Effector CD4-positive, alpha-beta T cell (primary cell): Measurements from ENCODE around the gene AJAP1.
"Not testable (repeated sequence)": the region's sequence is repeated elsewhere in the genome, so short reads cannot be mapped to it uniquely, and the experiment has no call there.

Experiments used
- DNase-seq: peaks from one replicate; pipeline ENCODE4 v3.0.0-alpha.2; 2020

AJAP1 gene

DNA sequence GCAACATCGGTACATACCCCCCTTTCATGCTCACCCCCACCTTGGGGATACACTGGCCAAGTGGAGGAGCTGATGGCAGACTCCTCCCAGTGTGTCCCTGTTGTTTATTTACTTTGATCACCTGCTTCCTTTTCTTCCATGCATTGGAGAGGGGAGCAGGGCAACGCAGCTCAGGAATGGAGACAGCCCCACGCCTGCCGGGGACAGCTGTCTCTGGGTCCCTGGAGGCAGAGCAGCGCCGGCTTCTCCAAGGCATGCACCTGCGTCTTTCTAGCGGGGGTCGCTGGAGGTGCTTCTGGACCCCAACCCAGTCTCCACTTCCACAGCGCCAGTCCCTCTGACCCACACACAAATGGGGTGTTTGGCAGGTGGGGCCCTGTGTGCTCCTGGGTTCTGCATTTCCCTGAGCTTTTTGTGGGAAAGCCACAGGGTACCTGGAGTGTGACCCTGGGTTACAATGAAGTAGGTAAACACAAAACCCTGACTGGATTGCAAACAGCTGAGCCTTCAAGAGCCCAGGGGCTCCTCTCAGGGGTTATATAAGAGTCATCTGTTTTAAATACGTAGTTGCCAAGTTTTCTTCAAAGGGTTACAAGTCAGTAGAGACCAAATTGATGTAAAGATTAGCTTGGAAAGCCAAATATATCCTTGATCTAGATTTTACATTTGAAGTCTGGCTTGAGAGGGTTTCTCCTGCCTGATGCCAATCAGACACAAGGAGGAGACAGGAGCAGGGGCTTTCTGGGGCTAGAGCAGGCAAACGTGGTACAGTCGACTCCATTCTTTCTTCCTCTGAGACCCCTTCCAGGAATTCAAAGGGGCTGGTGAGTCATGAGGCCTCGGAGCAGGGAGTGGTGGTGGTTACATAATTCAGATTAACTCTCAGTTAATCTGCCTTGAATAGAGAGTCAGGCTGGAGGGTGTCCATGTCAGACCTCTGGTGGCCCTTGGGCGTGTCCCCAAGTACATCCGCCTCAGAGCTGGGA lies 4.5 kb downstream of the AJAP1 start:
- no peak for DNase-seq

DNA sequence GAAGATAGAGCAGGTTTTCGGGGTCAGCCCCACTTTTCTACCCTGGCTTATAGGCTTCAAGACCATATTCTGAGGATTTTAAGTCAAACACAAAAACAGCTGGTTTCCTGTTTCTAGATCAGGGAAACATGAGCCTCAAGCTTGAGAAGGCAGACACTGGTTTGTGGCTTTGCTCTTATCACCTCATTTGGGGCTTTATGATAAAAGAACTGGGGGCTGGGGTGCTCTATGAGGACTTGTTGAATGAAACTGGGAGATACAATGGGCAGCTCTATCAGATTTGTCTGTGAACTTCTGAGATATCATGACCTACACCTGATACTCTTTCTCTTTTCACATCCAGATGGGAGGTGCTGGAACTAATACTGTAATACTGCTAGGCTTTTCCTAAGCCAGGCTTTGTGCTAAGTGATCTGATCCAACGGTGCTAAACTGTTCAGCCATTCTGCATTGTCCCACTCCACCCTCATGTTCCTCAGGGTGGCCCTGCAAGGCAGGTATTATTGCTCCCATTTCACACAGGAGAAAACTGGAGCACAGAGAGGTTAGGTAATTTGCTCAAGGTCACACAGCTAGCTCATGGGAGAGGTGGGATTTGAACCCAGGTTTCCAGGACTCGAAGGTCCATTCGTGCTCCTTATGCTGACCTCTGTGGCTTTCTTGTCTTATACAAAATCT lies 6.6 kb downstream of the AJAP1 start:
- no peak for DNase-seq

- DNase-seq: no peak
Measured at GRCh38 chr1:4661595-4661917, 7.1 kb downstream of the AJAP1 start.

GRCh38 chr1:4662168-4662567 lies 7.8 kb downstream of the AJAP1 start:
- DNase-seq: no peak

DNA sequence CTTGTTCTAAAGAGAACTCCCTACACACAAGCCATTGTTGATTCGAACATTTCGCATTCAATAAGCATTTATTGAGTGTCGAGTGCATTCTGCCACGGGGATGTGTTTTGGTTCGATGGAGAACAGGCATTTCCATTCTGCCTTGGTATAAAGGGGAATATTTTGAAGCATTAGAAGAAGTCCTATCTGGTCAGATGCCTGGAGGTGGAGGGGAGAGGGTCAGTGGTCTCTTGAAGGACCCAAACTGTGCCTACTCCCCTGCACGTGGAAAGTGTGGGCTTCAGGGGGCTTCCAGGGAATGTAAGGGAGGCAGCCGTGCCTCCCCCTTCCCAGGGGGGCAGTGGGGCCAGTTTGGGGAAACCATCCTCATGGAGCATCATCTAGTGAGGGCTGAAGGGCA lies 8.3 kb downstream of the AJAP1 start:
- DNase-seq: no peak

DNA sequence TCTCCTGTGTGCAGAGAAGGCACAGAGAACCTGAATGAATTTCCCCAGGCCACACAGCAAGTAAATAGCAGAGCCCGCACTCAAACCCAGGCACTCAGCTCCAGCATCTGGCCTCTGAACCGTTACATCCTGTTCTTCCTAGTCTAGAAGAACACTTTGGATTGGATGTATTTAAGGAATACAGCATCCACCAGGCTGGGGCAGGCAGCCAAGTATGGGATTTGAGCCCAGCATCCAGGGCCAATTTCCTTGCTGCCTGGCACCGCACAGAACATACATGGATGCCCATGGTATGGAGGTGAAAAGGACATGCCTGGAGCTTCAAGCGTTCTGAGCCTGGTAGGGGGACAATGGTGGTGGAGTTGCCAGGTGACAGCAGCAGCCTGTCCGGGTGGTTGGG lies 9.7 kb downstream of the AJAP1 start:
- no peak for DNase-seq

- DNase-seq: no peak
Measured at GRCh38 chr1:4664606-4665005, 10.2 kb downstream of the AJAP1 start.

- DNase-seq: no peak
Measured at GRCh38 chr1:4665456-4665855, 11.0 kb downstream of the AJAP1 start.

- DNase-seq: not testable (repeated sequence)
Measured at GRCh38 chr1:4666683-4667082, 12.3 kb downstream of the AJAP1 start.

- DNase-seq: no peak
Measured at GRCh38 chr1:4668743-4669700, 14.6 kb downstream of the AJAP1 start.

DNA sequence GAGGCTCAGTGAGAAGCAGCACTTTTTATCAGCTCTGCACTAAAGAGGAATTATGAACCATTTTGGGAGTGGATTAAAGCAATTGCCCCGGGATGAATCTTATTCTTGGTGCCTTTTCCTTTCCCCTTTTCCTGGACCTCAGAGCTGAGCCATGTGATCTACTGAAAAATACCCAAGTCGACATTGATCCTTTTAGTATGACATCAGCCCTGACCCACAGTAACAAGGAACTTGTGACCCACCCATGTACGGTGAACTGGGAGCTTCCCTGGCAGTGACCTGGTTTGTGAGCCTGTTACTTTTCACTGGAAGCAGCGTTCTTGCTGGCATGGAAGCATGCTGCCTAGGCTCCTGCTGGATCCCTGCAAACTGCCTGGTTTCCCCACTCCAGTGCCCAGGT lies 15.9 kb downstream of the AJAP1 start:
- no peak for DNase-seq

DNA sequence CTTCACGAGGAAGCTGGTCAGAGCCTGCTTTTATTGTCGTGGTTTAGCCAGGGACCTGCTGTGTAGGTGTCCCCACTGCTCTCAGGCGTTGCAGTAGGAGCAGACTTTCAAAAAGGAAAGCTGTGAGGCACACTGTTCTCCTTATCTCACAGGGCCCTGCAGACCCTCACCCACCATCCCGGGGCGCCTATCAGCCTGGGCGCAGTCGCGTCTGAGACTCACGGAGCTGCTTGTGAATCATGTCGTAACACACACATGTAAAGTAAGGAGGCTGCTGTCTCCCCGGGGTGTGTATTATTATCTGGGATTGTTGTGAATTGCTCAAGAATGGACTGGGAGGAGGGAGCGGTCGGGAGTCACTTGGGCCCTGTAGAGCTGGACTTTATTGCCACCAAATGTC lies 17.4 kb downstream of the AJAP1 start:
- DNase-seq: no peak

- DNase-seq: no peak
Measured at GRCh38 chr1:4673494-4673893, 19.1 kb downstream of the AJAP1 start.

GRCh38 chr1:4674117-4674516 lies 19.7 kb downstream of the AJAP1 start:
- DNase-seq: no peak

DNA sequence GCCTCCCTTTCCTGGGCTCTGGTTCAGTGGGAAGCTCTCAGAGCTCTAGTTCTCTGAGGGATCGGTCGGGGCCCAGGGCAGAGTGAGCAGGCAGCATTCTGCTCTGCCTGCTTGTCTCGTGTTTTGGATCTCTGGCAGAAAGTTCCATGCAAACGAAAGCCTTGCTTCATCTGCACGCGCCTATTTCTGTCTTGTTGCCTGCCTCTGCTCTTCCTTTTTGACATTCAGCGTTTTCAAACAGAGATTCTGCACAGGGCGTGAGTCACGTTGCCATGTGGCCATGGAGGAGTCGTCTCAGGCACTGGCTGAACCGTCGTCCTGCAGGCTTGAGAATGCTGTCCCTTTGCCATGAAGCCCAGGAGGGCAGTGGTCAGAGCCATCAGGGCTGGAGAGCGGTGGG lies 20.3 kb downstream of the AJAP1 start:
- DNase-seq: no peak

- DNase-seq: no peak
Measured at GRCh38 chr1:4675454-4676186, 21.2 kb downstream of the AJAP1 start.

DNA sequence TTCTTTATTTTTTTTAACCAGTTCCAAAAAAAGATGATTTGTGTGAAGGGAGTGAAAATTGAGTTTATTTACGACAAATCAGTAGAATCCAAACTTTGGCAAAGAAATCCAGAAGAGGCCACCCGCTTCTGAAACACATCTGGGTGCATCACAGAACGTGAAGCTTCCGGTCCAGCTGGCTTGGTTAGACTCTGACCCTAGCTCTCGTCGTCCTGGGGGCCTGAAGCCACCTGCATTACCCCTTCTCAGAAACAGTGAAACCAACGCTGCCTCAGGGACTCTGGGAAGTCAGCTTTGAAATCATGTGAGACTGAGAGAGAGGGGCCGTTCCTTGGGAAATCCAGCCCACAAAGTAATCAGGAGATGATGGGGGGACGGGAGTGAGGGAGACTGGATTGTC lies 21.8 kb downstream of the AJAP1 start:
- DNase-seq: no peak

DNA sequence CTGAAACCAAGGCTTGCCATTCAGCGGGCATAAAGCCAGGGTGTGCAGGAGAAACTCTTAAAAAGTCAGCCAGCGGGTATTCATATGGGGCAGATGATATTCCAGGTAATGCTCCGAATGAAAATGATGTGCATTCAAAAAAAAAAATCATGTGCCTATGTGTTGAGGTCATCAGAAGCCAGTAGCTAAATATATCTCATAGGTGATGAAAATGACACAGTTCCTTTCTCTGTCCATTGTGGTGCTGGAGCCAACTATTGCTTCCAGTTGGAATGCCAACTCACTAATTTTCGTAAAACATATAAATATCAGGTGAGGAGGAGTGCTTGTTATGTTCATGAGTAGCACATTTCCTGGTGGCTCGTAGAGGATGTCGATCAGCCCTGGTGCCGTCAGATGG lies 23.2 kb downstream of the AJAP1 start:
- DNase-seq: no peak

- no peak for DNase-seq
Measured at GRCh38 chr1:4678066-4678717, 23.8 kb downstream of the AJAP1 start.

GRCh38 chr1:4681026-4681425 lies 26.6 kb downstream of the AJAP1 start:
- no peak for DNase-seq

DNA sequence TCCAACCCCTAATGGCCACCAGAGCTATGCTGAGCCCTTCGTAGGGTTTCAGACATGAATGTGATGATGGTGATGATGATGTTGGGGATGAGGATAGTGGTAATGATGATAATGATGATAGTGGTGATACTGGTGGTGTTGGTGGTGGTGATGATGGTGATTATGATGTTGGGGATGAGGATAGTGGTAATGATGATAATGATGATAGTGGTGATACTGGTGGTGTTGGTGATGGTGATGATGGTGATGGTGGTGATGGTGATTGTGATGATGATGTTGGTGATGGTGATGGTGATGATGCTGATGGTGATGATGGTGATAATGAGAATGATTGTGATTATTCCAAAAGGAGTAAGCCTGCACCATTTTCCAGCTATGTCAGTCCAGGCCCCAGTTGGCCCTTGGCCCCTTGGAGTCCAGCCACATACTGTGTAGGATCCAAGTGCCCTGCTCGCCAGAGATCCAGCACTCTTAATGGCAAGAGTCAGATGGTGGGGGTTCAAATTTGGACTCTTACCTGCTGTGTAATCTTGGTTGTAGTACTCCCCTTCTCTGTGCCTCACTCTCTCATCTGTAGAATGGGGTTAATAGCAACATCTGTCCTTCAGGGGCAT lies 28.3 kb downstream of the AJAP1 start:
- no peak for DNase-seq
